Epithelial cell of prostate (primary cell): ENCODE measurements around the gene PPP2R3A.
"Not testable (repeated sequence)": the region's sequence is repeated elsewhere in the genome, so short reads cannot be mapped to it uniquely, and the experiment has no call there.

Experiments used
- DNase-seq: peaks from one replicate; pipeline ENCODE4 v3.0.0-alpha.2; 2011; ENCODE audit warnings: low read depth, low spot score
- H3K27ac ChIP-seq: fragments of 450-650 bp; 2 replicates; pipeline ENCODE4 v1.5.1; 2017; ENCODE audit warnings: mild to moderate bottlenecking

Gene PPP2R3A

DNA sequence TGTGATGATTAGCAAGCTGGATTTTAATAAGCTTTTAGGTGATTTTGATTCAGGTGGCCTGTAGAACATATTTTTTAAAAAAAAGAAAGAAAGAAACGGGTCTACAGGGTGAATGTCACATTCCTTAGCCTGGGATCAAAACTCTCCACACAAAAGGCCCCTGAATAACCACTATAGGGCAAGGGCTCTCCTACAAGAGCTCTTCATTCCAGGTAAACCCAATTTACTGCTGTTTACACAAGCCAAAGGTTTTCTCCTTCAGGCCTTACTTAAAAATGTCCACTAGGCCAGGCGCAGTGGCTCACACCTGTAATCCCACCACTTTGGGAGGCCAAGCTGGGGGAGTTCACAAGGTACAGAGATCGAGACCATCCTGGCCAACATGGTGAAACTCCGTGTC is 222.3 kb downstream of the PPP2R3A start:
- DNase-seq = no peak
- H3K27ac ChIP-seq = peak overlapping the region; percentile 50

DNA sequence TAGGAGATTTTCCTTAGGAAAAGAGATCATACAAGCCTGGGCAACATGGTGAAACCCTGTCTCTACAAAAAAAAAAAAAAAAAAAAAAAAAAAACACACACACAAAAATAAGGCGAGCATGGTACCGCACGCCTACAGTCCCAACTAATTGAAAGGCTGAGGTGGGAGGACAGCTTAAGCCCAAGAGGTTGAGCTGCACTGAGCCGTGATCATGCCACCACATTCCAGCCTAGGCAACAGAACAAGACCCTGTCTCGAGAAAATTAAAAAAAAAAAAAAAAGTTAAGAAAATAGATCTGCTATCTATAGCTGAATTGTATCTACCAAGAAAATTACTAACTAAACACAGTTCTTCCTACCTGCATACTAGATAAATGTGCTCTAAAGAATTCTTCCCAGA is 223.5 kb downstream of the PPP2R3A start:
- no peak overlapping the region for H3K27ac ChIP-seq
- no peak for DNase-seq

DNA sequence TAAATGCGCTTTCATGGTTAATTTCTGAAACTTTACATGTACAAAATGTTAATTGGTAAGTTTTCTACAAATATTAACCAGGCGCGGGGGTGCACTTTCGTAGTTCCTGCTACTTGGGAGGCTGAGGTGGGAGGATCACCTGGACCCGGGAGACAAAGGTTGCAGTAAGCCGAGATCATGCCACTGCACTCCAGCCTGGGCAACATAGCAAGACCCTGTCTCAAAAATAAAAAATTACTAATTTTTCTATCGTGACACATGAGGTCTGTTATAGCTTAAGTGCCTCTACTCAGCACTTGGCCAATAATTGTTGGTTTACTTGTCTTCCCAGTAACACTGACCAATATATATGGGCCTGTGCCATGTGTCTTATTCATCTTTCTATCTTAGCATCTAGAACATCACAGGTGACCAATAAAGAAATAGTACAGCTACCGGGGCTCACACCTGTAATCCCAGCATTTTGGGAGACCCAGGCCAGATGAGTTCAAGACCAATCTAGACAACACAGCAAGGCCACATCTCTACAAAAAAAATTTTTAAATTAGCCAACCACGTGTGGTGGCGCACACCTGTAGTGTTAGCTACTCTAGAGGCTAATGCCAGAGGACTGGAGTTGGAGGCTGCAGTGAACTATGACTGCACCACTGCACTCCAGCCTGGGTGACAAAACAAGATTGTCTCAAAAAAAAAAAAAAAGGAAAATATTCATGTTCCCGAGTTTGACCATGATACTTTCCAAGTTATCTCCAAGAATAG is 224.5 kb downstream of the PPP2R3A start:
- no peak overlapping the region for H3K27ac ChIP-seq
- no peak for DNase-seq

DNA sequence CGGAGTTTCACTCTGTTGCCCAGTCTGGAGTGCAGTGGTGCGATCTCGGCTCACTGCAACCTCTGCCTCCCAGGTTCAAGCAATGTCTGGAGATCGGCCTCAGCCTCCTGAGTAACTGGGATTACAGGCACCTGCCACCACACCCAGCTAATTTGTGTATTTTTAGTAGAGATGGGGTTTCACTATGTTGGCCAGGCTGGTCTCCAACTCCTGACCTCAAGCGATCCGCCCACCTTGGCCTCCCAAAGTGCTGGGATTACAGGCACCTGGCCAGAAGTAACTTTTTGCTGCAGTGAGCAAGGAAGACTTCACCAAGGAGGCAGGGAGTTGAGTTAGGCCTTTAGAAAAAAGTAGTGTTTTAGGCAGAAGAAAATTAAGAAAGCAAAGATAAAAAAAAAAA is 226.7 kb downstream of the PPP2R3A start:
- not testable (repeated sequence) for DNase-seq

GRCh38 chr3:136192831-136193230 is 227.3 kb downstream of the PPP2R3A start:
- peak overlapping the region; percentile 98 for H3K27ac ChIP-seq
- DNase-seq = no peak

More for the DNA sequence above, 226.7 kb downstream of the PPP2R3A start:
- H3K27ac ChIP-seq = peak overlapping the region; percentile 98

DNA sequence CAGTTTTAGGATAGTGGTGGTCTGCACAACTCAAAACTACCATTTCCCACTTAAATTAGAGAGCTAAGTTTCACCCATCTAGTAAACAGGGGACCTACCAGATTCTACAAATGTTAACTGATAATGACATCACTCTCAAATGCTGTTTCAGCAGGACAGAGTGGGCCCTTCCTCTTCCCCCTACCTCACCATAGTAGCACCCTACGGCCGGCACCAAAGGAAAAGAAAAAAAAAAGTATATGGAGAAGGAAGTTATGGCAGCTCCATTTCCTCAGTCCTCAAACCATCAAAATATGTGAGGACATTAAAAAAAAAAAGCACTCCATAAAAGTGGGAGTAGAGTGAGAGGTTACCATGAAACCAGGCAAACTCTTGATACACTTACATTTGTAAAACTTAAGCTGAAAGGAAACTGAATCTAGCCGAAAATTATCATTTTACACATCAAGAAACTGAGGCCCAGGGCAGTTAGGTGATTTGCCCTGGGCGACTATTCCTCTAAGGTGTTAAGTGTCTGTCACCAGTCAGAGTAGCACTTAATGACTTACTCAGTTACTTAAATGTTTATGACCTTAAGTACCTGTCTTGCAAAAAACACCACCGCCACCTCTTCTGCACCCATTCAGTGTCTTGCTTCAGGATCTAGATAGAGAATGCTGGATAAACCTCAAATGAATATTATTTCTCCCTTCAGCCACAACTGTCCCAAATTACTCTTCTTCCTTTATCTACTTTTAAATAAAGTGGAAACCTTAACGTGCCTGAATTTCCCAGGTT is 227.9 kb downstream of the PPP2R3A start:
- peak overlapping the region; percentile 98 for H3K27ac ChIP-seq
- DNase-seq = no peak

DNA sequence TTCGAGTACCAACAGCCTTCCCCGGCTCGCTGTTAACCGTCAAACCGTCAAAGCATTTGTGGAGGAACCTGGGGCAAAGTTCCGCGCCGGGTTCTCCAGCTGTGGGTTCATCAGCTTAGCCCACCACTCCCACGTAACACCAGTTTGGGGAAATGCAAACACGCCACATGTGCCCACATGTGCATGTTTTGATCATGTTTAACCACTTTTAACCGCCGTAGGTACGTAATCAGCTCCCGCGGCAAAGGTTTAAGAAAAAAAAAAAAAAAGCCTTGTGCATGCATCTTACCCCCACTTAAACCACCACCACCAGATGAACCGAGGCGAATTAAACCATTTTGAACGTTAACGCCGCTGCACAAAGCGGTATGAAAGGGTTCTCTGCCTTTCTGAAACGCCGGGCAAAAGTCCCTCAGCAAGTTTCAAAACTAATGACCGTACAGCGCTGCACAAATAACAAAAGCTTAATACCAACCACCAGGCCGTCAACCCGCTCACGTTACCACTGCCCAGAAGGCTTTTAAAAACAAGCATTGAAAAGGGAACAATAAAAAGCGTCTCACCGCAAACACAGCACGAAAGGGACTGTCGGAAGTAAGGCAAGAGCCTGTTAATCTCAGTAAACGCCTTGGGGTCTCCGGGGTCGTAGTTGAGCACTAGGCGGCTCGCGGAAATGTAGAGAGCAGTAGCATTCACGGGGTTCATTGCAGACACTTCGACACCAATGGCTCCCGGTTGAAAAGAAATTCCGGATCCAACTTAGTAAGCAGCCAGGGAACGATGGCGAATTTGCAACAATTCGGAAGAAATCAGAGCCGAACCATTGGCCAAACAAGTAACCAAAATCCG is 229.1 kb downstream of the PPP2R3A start:
- DNase-seq = no peak
- H3K27ac ChIP-seq = peak overlapping the region; percentile 98

DNA sequence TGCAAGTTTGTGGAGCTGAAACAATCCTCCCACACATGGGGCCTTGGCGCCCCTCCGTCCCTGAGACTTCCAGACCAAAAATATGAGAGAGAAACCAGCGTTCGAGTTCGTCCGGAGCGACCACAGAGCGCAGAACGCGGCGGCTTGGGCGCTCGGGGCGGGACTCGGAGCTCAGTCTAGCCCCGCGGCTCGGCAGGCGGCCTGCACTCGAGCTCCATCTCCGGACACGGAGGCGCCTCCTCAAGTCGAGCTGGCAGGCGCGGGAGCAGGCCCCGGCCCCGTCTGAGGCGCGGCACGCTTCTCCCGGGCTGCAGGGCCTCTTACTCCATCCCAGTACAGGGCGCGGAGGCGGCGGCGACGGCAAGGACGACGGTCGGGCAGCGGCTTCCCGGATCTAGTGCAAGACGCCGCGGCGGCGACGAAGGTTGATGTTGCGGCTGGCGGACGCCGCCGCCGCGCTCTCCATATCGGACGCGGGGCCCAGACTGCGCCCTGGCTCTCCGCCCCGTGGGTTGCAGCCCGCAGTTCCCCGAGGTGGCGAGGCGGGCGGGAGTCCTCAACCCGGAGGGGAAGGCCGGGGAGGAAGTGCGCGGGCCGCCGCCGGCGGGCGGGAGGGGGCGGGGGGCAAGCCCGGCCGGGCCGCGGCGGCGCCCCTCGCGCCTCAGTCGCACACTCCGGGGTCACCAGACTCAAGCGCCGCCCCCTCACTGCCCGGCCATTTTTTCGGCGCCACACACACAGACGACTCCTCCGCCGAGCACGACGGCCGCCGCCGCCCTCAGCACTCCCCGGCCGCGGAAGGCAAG is 229.9 kb downstream of the PPP2R3A start:
- H3K27ac ChIP-seq = peak overlapping the region; percentile 98
- no peak for DNase-seq

- DNase-seq = no peak
- peak within 1 kb of the TSS; percentile 98 for H3K27ac ChIP-seq
These were observed 230.5 kb downstream of the PPP2R3A start, which contains the start of gene MSL2 for GRCh38 chr3:136196064-136196400. MSL2 (minus strand) TSS chr3:136196335; CDS start chr3:136195113, 1,222 bp downstream.

- peak overlapping the region; percentile 98 for H3K27ac ChIP-seq
- peak; percentile 97 for DNase-seq
These were observed 231.1 kb downstream of the PPP2R3A start for GRCh38 chr3:136196401-136197158.

DNA sequence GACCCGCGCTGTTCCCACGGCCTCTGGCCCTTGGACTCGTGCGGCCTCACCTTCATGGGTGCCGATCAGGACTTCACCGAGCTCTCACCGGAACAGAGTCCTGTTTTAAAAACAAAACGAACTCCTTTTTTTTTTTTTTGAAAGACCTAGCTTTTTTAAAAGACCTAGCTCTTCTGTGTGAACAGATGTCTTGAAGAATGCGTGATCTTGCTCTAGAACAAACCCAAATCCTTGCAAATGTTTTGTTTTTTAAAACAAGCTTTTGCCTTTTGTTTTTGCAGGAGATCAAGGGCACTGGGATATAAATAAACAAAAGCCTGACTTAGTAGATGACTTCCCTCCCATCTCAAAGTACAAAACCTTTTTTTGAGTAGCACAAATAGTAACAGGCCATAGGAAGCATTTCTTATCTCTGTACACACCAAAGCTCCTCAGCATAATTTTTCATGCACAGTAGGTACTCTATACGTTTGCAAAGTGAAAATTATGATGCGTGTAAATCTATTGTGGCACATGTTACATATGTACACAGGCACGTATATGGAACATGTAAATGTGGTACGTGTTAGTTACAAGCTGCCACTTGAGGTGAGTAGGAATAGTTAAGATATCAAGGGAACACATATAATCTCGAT is 231.7 kb downstream of the PPP2R3A start:
- DNase-seq = no peak
- peak overlapping the region; percentile 98 for H3K27ac ChIP-seq
